LNCAP (cell line): ENCODE data around the gene TLK1.

Source experiments
- TF ChIP-seq, protein P1 (sequence below): fragments of 450-650 bp; IDR thresholded peaks from 2 replicates; pipeline ENCODE4 v1.5.1; 2017; ENCODE audit warnings: mild to moderate bottlenecking

TLK1 gene

DNA sequence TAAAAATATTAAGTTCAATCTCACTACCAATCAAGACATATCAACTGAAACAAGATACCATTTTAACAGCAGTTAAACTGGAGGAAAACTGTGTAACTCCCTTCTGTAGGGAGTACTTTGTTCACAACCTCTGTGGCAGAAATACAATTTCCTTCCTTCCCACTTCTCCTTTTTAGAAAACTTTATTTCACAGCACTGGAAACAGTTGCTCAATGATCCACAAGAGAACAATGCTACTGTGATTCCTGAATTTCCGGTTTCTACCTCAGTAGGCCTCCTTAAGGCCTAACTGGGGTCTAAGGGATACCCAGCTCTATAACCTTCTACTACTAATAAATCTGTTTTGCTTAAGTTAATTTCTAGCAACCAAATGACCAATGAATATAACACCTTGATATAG lies 14.1 kb downstream of the TLK1 start:
- TF ChIP-seq, protein P1, sequence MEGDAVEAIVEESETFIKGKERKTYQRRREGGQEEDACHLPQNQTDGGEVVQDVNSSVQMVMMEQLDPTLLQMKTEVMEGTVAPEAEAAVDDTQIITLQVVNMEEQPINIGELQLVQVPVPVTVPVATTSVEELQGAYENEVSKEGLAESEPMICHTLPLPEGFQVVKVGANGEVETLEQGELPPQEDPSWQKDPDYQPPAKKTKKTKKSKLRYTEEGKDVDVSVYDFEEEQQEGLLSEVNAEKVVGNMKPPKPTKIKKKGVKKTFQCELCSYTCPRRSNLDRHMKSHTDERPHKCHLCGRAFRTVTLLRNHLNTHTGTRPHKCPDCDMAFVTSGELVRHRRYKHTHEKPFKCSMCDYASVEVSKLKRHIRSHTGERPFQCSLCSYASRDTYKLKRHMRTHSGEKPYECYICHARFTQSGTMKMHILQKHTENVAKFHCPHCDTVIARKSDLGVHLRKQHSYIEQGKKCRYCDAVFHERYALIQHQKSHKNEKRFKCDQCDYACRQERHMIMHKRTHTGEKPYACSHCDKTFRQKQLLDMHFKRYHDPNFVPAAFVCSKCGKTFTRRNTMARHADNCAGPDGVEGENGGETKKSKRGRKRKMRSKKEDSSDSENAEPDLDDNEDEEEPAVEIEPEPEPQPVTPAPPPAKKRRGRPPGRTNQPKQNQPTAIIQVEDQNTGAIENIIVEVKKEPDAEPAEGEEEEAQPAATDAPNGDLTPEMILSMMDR: no peak

DNA sequence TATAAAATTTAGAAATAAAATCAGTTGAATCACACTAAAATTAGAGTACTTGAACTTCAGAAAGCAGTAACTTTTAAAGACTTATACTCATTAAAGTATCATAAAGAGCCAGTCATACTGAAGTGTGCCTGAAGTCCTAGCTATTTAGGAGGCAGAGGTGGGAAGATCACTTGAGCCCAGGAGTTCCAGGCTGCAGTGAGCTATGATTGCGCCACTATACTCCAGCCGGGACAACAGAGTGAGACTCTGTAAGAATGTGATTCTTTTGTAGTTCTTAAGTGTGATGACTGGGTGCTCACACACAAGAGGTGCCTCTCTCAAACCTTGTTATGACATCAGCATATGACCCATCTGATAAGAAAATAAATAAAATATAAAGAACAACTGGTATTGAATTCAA lies 14.6 kb downstream of the TLK1 start:
- TF ChIP-seq, protein P1: no peak

DNA sequence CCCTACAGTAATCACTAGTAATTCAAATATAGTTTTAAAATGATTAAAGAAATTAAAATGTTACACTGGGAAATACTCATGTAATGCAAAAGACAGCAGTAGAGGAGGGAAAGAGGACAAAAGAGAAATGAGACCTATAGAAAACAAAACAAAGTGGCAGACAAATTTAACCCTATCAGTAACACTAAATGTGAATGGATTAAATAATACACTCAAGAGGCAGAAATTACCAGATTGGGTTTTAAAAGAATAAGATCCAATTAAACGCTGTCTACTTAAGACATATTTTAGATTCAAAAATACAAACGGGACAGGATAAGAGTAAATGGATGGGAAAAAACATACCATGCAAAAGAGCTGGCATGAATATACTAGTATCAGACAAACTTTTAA lies 17.0 kb downstream of the TLK1 start:
- TF ChIP-seq, protein P1: no peak

DNA sequence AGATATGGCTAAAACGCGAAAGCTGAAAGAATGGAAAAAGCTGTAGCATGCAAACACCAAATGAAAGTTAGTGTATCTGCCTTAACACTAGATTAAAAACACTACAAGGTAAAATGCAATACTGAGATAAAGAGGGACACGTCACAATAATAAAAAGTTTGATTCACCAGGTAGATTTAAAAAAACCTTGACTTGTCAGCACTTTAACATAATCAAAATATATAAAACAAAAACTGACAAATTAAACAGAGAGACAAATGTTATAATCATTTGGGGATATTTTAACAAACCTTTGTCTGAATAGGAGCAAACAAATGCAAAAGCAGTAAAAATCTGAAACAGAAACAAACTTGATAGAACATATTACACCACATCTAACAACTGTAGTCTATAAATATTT lies 18.3 kb downstream of the TLK1 start:
- TF ChIP-seq, protein P1: no peak

DNA sequence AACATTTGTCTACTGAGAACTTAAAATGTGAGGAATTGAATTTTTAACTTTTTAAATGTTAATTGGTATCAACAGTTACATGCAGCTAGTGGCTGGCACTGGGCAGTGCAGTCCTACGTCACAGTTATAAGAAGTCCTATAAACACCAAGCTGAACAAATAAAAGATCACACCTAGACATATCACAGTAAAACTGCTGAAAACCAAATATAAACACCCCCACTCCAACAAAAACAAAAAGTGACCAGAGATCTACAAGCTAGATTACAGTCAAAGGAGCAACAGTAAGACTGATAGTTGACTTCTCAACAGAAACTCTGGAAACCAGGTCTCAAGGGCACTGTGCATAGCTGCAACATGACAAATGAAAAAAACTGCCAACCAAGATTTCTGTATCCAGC lies 19.4 kb downstream of the TLK1 start:
- TF ChIP-seq, protein P1: no peak; the same call in 1 of the 2 replicates

DNA sequence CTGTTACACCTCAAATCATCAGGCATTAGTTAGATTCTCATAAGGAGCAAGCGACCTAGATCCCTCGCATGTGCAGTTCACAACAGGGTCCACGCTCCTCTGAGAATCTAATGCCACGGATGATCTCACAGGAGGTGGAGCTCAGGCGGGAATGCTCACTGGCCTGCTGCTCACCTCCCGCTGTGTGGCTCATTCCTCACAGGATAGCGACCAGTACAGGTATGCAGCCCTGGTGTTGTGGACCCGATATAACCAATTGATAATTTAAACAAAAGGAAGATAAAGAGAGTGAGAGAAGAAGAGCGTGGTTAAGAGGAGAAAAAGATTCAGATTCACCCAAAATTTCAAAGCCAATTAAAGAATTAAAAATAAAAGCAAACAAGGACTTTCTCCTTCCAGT lies 20.8 kb downstream of the TLK1 start:
- TF ChIP-seq, protein P1: no peak

DNA sequence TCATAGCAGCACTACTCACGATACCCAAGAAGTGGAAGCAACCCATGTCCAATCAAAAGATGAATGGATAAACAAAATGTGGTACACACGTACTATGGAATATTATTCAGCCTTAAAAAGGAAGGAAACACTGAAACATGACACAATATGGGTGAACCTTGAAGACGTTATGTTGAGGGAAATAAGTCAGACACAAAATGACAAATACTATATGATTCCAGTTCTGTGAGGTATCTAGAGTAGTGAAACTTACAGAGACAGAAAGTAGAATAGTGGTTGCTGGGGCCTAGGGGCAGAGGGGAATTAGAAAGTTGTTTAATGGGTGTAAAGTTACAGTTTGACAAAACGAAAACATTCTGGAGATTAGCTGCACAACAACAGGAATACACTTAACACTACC lies 24.7 kb downstream of the TLK1 start:
- TF ChIP-seq, protein P1: no peak

DNA sequence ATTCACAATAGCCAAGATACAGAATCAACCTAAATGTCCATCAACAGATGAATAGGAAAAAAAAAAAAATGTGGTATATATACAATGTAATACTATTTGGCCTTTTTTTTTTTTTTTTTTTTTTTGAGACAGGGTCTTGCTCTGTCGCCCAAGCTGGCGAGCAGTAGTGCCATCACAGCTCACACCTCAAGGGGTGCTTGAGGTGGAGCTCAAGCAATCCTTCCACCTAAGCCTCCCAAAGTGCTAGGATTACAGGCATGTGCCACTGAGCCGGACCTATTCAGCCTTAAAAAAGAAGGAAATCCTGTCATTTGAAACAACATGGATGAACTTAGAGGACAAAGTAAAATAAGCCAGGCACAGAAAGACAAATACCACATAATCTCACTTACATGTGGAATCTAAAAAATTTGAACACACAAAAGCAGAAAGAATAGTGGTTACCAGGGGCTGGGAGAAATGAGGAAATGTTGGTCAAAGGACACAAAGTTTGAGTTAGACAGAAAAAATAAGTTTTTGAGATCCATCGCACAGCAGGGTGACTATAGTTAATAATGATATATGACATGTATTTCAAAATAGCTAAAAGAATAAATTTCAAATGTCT lies 26.0 kb downstream of the TLK1 start:
- TF ChIP-seq, protein P1: no peak
